IMR-90 (cell line): ENCODE data around the gene LRRC14B. TPM values are rescaled to one million over a fixed set of nuclear protein-coding genes. Genes with fewer than 3 reads are reported as not detected.
"Not testable (repeated sequence)": the region's sequence is repeated elsewhere in the genome, so short reads cannot be mapped to it uniquely, and the experiment has no call there.

Experiments
- ATAC-seq: fragments of 200-7000 bp; cut with Tn5 transposase; 2 replicates; pipeline ENCODE4 v1.9.1; 2020; ENCODE audit warnings: low read depth, mild to moderate bottlenecking, moderate library complexity
- BruUV-seq: library from RNA; stranded (reverse); fragments of 400-500 nt; replicated peaks from 2 replicates; lab custom pipeline; 2021; lab: Mats Ljungman, UMichigan
- CTCF ChIA-PET: fragments of 300-600 bp; formaldehyde crosslinking; extraction: SDS; loops from one replicate; lab custom pipeline; 2021; ENCODE audit warnings: antibody characterized with exemption; lab: Yijun Ruan, JAX
- POLR2A ChIA-PET: fragments of 300-600 bp; sonication (Branson Sonifier 250); formaldehyde crosslinking; loops from one replicate; lab custom pipeline; 2022; ENCODE audit warnings: antibody characterized with exemption; ENCODE audit not compliant: unreplicated experiment; lab: Charles Lee
- DNase-seq: peaks from one replicate; pipeline ENCODE4 v3.0.0; 2013
- H2AFZ ChIP-seq: replicated peaks from 2 replicates; pipeline ENCODE3; 2013; ENCODE audit warnings: low read length, mild to moderate bottlenecking; ENCODE audit not compliant: poor library complexity
- H2AK5ac ChIP-seq: 2 replicates; pipeline ENCODE4 v1.6.1; 2013; ENCODE audit warnings: low read depth, low read length, inconsistent platforms
- H2AK9ac ChIP-seq: replicated peaks from 2 replicates; pipeline ENCODE3; 2013; ENCODE audit warnings: mild to moderate bottlenecking, low read depth, low read length, moderate library complexity; ENCODE audit not compliant: poor library complexity
- H2BK120ac ChIP-seq: 2 replicates; pipeline ENCODE4 v1.6.1; 2013; ENCODE audit warnings: low read depth, low read length, inconsistent platforms
- H2BK15ac ChIP-seq: 3 replicates; pipeline ENCODE4 v1.6.1; 2013; ENCODE audit warnings: low read depth, low read length, inconsistent platforms
- H2BK20ac ChIP-seq: 2 replicates; pipeline ENCODE4 v1.6.1; 2013; ENCODE audit warnings: low read depth, mild to moderate bottlenecking, inconsistent platforms, low read length, moderate library complexity
- H2BK5ac ChIP-seq: 2 replicates; pipeline ENCODE4 v1.6.1; 2013; ENCODE audit warnings: mild to moderate bottlenecking, low read depth, low read length, inconsistent platforms; ENCODE audit not compliant: poor library complexity, severe bottlenecking
- H3K14ac ChIP-seq: replicated peaks from 2 replicates; pipeline ENCODE4 v1.6.1; 2013; ENCODE audit warnings: low read depth, low read length, inconsistent platforms
- H3K18ac ChIP-seq: 2 replicates; pipeline ENCODE4 v1.6.1; 2013; ENCODE audit warnings: low read depth, low read length, control low read depth
- H3K23ac ChIP-seq: 2 replicates; pipeline ENCODE4 v1.6.1; 2013; ENCODE audit warnings: low read depth, low read length, inconsistent platforms
- H3K27ac ChIP-seq: 2 replicates; pipeline ENCODE4 v1.5.1; 2013; ENCODE audit warnings: mild to moderate bottlenecking, control low read depth, low read length; ENCODE audit not compliant: insufficient read depth
- H3K27me3 ChIP-seq: 2 replicates; pipeline ENCODE4 v1.6.1; 2013; ENCODE audit warnings: low read length; ENCODE audit not compliant: control insufficient read depth, insufficient read depth
- H3K36me3 ChIP-seq: 2 replicates; pipeline ENCODE4 v1.6.1; 2013; ENCODE audit warnings: low read length, mixed read lengths; ENCODE audit not compliant: control insufficient read depth, insufficient read depth
- H3K4ac ChIP-seq: 2 replicates; pipeline ENCODE4 v1.6.1; 2013; ENCODE audit warnings: low read depth, low read length, inconsistent platforms
- H3K4me1 ChIP-seq: 2 replicates; pipeline ENCODE4 v1.6.1; 2013; ENCODE audit warnings: low read length, mixed read lengths; ENCODE audit not compliant: control insufficient read depth, insufficient read depth
- H3K4me2 ChIP-seq: 2 replicates; pipeline ENCODE4 v1.6.1; 2013; ENCODE audit warnings: low read depth, mild to moderate bottlenecking, control low read depth, low read length, moderate library complexity
- H3K4me3 ChIP-seq: 2 replicates; pipeline ENCODE4 v1.5.1; 2013; ENCODE audit warnings: low read depth, mild to moderate bottlenecking, control low read depth, low read length, moderate library complexity; ENCODE audit not compliant: insufficient read depth
- H3K56ac ChIP-seq: 2 replicates; pipeline ENCODE4 v1.6.1; 2013; ENCODE audit warnings: low read length, inconsistent platforms; ENCODE audit not compliant: insufficient read depth; ENCODE audit errors: extremely low read depth
- H3K79me1 ChIP-seq, 2 experiments: 2 replicates each; pipeline ENCODE4 v1.6.1; 2013; ENCODE audit warnings: low read length in 2 of 2, inconsistent platforms in 1 of 2, low read depth in 1 of 2
- H3K9ac ChIP-seq: 2 replicates; pipeline ENCODE4 v1.6.1; 2013; ENCODE audit warnings: low read depth, low read length, control low read depth
- H3K9me1 ChIP-seq: 2 replicates; pipeline ENCODE4 v1.6.1; 2013; ENCODE audit warnings: low read length, inconsistent platforms; ENCODE audit not compliant: insufficient read depth
- H3K9me3 ChIP-seq: 2 replicates; pipeline ENCODE4 v1.6.1; 2013; ENCODE audit warnings: low read length; ENCODE audit not compliant: control insufficient read depth, insufficient read depth
- H4K20me1 ChIP-seq: 2 replicates; pipeline ENCODE4 v1.6.1; 2013; ENCODE audit warnings: low read length, inconsistent platforms; ENCODE audit not compliant: insufficient read depth
- H4K5ac ChIP-seq: 2 replicates; pipeline ENCODE4 v1.6.1; 2013; ENCODE audit warnings: mild to moderate bottlenecking, low read depth, low read length, control low read depth
- H4K8ac ChIP-seq, 2 experiments: 2 replicates each; pipeline ENCODE4 v1.6.1; 2013; ENCODE audit warnings: low read depth in 2 of 2, low read length in 2 of 2, control low read depth in 1 of 2, inconsistent platforms in 1 of 2
- H4K91ac ChIP-seq: 2 replicates; pipeline ENCODE4 v1.6.1; 2013; ENCODE audit warnings: low read depth, low read length, inconsistent platforms; ENCODE audit not compliant: insufficient read depth
- WGBS, 2 experiments: methylation state at CpG; one replicate each; pipeline versions ENCODE4 v1.1.5 to v1.1.7; 2013; ENCODE audit warnings: missing lambda C conversion rate in 2 of 2; ENCODE audit not compliant: insufficient read length in 1 of 2; ENCODE audit errors: extremely low coverage in 2 of 2; 5-methylcytosine and 5-hydroxymethylcytosine counted together
- dilution Hi-C: fragments of 300-500 bp; cut with HindIII; formaldehyde crosslinking; loops from one replicate; pipeline ENCODE4 v1.14.3; 2018; ENCODE audit warnings: low sequenced_read_pairs; ENCODE audit not compliant: unreplicated experiment
- in situ Hi-C: fragments of 300-500 bp; cut with MboI; formaldehyde crosslinking; loops from 3 replicates; pipeline ENCODE4 v1.14.3; 2019; ENCODE audit warnings: low sequenced_read_pairs, inconsistent platforms, mixed read lengths
- intact Hi-C: fragments of 100-400 bp; cut with micrococcal nuclease; formaldehyde crosslinking; loops from 2 replicates; pipeline ENCODE4 v1.10.0; 2022
- polyA plus RNA-seq, 3 experiments: library from polyadenylated mRNA; depleted of rRNA; stranded (reverse); fragments of >200 nt; gene quantifications; 2 replicates each; pipeline ENCODE4 v1.2.3, GENCODE V29; 2012; ENCODE audit warnings: low replicate concordance in 1 of 3
- total RNA-seq: library from RNA; depleted of rRNA; stranded (reverse); fragments of >200 nt; gene quantifications from 2 replicates; pipeline ENCODE4 v1.2.3, GENCODE V29; 2012

Gene LRRC14B
- total and polyA plus RNA-seq, 2 of the 4 experiments (the other 2 are of a cell fraction), result not detected

GRCh38 chr5:233426-233825 is 42.1 kb downstream of the LRRC14B start:
- BruUV-seq, H2AK5ac ChIP-seq, H4K91ac ChIP-seq, CTCF ChIA-PET, H2BK5ac ChIP-seq, dilution Hi-C loops, H3K9ac ChIP-seq, H3K14ac ChIP-seq, H2AK9ac ChIP-seq, H3K27ac ChIP-seq, ATAC-seq, H3K4ac ChIP-seq, H3K4me1 ChIP-seq, intact Hi-C loops, H3K9me1 ChIP-seq, DNase-seq, H2AFZ ChIP-seq, H2BK20ac ChIP-seq, H2BK120ac ChIP-seq, H3K56ac ChIP-seq, H2BK15ac ChIP-seq, H3K4me2 ChIP-seq, H4K8ac ChIP-seq, H4K20me1 ChIP-seq, H3K4me3 ChIP-seq, H4K5ac ChIP-seq, H3K27me3 ChIP-seq, POLR2A ChIA-PET, H3K9me3 ChIP-seq, H3K23ac ChIP-seq, H3K18ac ChIP-seq: not testable (repeated sequence)
- Histone ChIP-seq H3K36me3 (peaks cover 53% of the 10 kb centered on the region), H3K79me1 (peaks cover 10 to 11% of the 10 kb centered on the region in 2 experiments)
- in situ Hi-C loops, result loop anchor here (10.0 kb wide), 1 partner anchor 1361 kb away; no protein-coding TSS in a partner anchor
- WGBS, 2 experiments, result 95% methylated on average over 6 of the region's 20 CpGs; no CpG with 5 or more reads in 1 of the 2 experiments
